ENCODE measurements around the gene HOXA9. TPM values are rescaled to one million over a fixed set of nuclear protein-coding genes. Genes with fewer than 3 reads are reported as not detected.

HOXA9 gene
- total RNA-seq, 4 donors from 2014 or later = 0.54 to 0.89 TPM; not detected in 2

DNA sequence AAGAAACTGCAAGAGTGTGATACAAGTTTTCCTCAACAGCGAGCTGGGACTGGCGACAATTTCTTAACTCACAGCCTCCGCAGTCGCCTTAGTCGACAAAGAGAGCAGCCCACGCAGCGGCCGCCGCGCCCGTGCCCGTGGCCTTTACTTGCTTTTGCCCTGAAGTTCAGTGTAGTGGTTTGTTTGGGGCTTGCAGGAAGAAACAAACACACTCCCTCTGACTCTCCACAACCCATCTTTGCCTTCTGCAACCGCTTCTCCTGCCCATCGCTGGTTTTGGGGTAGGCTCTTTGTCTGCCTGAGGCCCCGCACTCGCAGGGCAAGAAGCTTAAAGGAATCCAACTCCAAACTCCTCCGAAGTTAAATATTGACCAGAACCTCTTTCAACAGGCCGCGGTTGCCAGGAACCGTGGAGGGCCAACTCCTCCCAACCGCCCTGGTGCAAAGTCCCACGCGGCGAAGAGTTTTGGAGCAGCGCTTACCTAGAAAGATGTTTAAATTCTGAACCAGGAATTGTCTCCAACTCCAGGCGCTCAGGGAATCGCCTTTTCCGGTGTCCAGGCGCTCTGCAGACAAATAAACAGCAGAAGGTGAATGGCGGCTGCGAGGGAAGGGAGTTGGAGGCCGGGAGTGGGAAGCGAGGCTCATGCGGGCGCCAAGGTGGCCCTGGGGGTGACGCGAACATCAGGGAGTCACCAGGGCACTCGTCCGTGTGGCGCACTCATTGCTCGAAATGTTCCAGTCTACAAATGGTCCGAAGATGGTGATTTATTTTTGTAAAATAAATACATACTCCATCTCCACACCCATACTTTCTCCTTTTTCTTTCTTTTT, 43.0 kb downstream of the HOXA9 start:
- Histone ChIP-seq H3K4me1 (peaks cover 2 to 84% (median 27%) of the 10 kb centered on the region in 3 donors), H3K27ac (peak overlapping the region; percentile 90 to 99 (median 98)), H3K36me3 (no peaks in the 10 kb centered on the region), H3K9me3 (no peaks in the 10 kb centered on the region), H3K4me3 (peak overlapping the region; percentile 50 to 54), H3K27me3 (no peaks in the 10 kb centered on the region)
- ATAC-seq = no peak
- TF ChIP-seq, protein P1, sequence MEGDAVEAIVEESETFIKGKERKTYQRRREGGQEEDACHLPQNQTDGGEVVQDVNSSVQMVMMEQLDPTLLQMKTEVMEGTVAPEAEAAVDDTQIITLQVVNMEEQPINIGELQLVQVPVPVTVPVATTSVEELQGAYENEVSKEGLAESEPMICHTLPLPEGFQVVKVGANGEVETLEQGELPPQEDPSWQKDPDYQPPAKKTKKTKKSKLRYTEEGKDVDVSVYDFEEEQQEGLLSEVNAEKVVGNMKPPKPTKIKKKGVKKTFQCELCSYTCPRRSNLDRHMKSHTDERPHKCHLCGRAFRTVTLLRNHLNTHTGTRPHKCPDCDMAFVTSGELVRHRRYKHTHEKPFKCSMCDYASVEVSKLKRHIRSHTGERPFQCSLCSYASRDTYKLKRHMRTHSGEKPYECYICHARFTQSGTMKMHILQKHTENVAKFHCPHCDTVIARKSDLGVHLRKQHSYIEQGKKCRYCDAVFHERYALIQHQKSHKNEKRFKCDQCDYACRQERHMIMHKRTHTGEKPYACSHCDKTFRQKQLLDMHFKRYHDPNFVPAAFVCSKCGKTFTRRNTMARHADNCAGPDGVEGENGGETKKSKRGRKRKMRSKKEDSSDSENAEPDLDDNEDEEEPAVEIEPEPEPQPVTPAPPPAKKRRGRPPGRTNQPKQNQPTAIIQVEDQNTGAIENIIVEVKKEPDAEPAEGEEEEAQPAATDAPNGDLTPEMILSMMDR (IDR thresholded peaks at IDR 0.05) = no peak
- peak in 1 of 2 donors; percentile 12 for TF ChIP-seq POLR2A (IDR thresholded peaks at IDR 0.05)
- peak; percentile 42 for TF ChIP-seq POLR2AphosphoS5 (IDR thresholded peaks at IDR 0.05)
- WGBS, 2 donors (ENCODE audit: low coverage in 1 of 2) = 14 to 20% methylated on average over 14 of the region's 42 CpGs

DNA sequence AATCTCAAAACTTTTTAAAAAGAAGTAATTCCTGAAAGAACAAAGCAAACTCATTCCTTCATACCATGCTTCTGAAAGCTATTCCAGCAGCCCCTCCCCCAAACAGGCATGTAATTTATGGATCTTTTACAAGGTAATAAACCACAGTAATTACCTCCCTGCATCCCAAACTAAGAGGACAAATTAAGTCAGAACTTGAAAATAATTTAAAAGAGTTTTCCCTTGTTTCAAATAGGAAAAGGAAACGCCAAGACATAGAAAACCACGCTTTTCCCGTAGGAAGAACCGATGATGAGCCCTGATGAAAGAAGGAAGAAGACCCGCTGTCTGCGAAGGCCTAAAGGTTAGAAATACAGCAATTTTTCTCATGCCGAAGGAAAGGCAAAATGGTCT, 43.7 kb downstream of the HOXA9 start:
- WGBS, 2 donors (ENCODE audit: low coverage in 1 of 2) = 11 to 19% methylated on average over 6 to 7 of the region's 7 CpGs
- Histone ChIP-seq H3K9me3 (no peaks in the 10 kb centered on the region), H3K36me3 (no peaks in the 10 kb centered on the region), H3K27ac (peak overlapping the region; percentile 90 to 99 (median 98)), H3K27me3 (no peaks in the 10 kb centered on the region), H3K4me3 (peak overlapping the region; percentile 50 to 54), H3K4me1 (peaks cover 0 to 77% (median 25%) of the 10 kb centered on the region in 3 donors)
- TF ChIP-seq, protein P1 (IDR thresholded peaks at IDR 0.05) = no peak
- TF ChIP-seq POLR2AphosphoS5 (IDR thresholded peaks at IDR 0.05) (no peak), EP300 (IDR thresholded peaks at IDR 0.05) (no peak), POLR2A (IDR thresholded peaks at IDR 0.05) (no peak)
- no peak for ATAC-seq

DNA sequence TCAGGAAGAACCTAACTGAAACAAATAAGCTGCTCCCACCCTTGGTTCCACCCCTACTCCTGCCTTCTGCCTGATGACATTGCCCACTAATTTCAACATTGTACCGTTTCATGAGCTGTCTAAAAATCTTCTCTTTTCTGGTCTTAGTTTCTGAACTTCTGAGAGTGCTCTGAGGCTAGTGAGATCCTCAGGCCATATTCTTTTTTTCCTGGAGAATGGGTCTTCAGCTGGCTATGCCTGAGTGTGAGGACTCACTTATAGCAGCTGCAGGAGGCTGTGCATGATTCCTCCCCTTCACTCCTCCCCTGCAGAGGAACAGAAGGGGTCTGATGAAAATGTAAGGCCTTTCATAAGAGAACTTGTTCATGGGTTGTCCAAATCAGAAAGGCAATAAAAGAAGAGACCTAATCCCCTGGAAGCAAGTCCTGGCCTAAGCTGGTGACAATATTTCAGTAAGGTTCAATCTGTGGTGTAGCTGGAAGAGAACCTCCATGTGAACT, 45.9 kb downstream of the HOXA9 start:
- Histone ChIP-seq H3K4me1 (peaks cover 0 to 55% (median 16%) of the 10 kb centered on the region in 3 donors), H3K36me3 (no peaks in the 10 kb centered on the region), H3K9me3 (no peaks in the 10 kb centered on the region), H3K27me3 (no peaks in the 10 kb centered on the region), H3K4me3 (peak overlapping the region in 1 of 2 donors; percentile 54), H3K27ac (peak overlapping the region; percentile 90 to 99 (median 98))
- 0 to 23% methylated on average over 1 of the region's 1 CpG for WGBS, 2 donors (ENCODE audit: low coverage in 1 of 2)
- peak; percentile 8 for TF ChIP-seq POLR2AphosphoS5 (IDR thresholded peaks at IDR 0.05)
- TF ChIP-seq EP300 (IDR thresholded peaks at IDR 0.05) = no peak
- TF ChIP-seq POLR2A (IDR thresholded peaks at IDR 0.05) = no peak
- TF ChIP-seq, protein P1 (IDR thresholded peaks at IDR 0.05) = no peak
- ATAC-seq = no peak

DNA sequence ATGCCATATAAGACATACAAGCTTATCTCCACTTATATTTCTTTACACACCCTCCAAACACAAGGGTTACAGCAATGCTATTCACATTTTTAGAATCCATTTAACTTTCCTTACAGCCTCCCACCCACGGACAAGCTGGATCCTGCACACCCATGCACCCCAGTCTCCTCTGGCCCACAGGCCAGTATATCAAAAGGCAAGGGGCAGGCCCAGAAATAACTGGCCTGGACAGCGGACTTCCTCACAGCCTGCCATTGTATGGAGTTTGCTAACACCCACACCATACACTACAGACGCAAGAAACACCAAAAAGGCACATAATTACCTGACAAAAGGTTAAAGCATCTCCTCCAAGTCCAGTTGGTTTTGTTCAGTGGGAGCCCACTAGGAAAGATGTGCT, 46.8 kb downstream of the HOXA9 start:
- no peak for ATAC-seq
- WGBS, 2 donors (ENCODE audit: low coverage in 1 of 2) = 0 to 4% methylated on average over 2 to 3 of the region's 3 CpGs
- Histone ChIP-seq H3K9me3 (no peaks in the 10 kb centered on the region), H3K4me1 (peaks cover 0 to 48% (median 16%) of the 10 kb centered on the region in 3 donors), H3K27me3 (no peaks in the 10 kb centered on the region), H3K4me3 (peak overlapping the region; percentile 60 to 79), H3K27ac (peak overlapping the region; percentile 90 to 99 (median 98)), H3K36me3 (no peaks in the 10 kb centered on the region)
- TF ChIP-seq EP300 (IDR thresholded peaks at IDR 0.05) = no peak
- TF ChIP-seq POLR2AphosphoS5 (IDR thresholded peaks at IDR 0.05) = no peak

DNA sequence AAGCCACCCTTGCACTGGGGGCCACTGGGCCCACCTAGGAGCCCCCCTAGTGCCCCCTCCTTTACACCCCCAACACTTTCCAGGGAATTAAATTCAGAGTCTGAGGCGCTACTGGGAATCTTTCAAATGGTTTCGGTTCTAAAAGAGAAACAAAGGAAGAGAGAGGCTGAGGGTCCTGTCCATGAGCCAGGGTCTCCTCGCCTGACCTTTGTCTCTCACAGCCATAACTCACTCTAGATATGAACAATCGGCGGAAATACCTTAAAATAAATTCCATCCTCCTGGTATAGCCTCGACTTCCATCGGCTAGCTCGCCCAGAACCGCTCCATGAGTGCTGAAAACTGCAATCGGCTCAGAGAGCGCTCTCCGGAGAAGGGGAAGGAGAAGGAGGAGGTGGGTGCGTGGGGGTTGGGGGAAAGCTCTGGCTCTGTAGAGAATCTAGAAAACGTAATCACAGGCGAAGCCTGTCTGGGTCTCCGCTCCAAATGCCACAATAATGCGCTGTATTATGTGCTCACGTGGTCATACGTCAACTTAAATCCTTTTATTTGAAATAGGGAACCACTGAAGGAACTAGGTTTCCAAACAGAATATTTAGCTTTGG, 47.3 kb downstream of the HOXA9 start:
- WGBS, 2 donors (ENCODE audit: low coverage in 1 of 2) = 8 to 9% methylated on average over 13 to 15 of the region's 19 CpGs
- ATAC-seq = no peak
- peak; percentile 74 for TF ChIP-seq POLR2AphosphoS5 (IDR thresholded peaks at IDR 0.05)
- TF ChIP-seq EP300 (IDR thresholded peaks at IDR 0.05) = no peak
- peaks cover 0 to 43% (median 16%) of the 10 kb centered on the region in 3 donors for H3K4me1 ChIP-seq
- H3K9me3 ChIP-seq = no peaks in the 10 kb centered on the region
- H3K27me3 ChIP-seq = no peaks in the 10 kb centered on the region
- H3K4me3 ChIP-seq = peak overlapping the region; percentile 60 to 79
- no peaks in the 10 kb centered on the region for H3K36me3 ChIP-seq
- peak overlapping the region; percentile 90 to 99 (median 98) for H3K27ac ChIP-seq
